HG03575 (cell line): ENCODE measurements around the gene PLXNB3.

ENCODE experiments used
- ATAC-seq: cut with Tn5 transposase; IDR thresholded peaks from one replicate; pipeline ENCODE4 v1.9.1; 2021; ENCODE audit not compliant: unreplicated experiment, insufficient number of reproducible peaks, low FRiP score; ENCODE audit errors: extremely low read depth

PLXNB3 gene

DNA sequence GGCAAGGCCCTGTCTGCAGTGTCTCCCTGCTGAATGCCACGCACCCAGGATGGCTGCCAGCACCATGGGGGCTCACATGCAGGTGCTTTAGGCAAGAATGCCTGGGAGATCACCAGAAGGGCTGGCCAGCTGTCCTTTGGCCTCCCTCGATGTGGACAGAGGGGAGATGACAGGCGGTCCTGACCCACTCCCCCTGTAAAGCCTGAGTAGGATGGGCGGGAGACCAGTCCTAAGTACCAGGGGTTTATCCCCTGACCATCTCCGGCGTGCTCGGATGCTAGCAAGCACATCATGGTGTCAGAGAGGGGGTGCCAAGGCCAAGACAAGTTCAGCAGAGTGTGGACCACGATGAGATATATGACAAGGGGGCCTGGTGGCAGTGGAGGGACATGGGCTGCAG, 61.0 kb downstream of the PLXNB3 start:
- no peak for ATAC-seq
